T-helper 2 cell (primary cell): ENCODE data around the gene MIER2.
"Not testable (repeated sequence)": the region's sequence is repeated elsewhere in the genome, so short reads cannot be mapped to it uniquely, and the experiment has no call there.

Experiments
- DNase-seq, 5 experiments: peaks; one replicate each; pipeline versions ENCODE4 v3.0.0 to v3.0.0-alpha.2; 2012 to 2022

MIER2 gene

DNA sequence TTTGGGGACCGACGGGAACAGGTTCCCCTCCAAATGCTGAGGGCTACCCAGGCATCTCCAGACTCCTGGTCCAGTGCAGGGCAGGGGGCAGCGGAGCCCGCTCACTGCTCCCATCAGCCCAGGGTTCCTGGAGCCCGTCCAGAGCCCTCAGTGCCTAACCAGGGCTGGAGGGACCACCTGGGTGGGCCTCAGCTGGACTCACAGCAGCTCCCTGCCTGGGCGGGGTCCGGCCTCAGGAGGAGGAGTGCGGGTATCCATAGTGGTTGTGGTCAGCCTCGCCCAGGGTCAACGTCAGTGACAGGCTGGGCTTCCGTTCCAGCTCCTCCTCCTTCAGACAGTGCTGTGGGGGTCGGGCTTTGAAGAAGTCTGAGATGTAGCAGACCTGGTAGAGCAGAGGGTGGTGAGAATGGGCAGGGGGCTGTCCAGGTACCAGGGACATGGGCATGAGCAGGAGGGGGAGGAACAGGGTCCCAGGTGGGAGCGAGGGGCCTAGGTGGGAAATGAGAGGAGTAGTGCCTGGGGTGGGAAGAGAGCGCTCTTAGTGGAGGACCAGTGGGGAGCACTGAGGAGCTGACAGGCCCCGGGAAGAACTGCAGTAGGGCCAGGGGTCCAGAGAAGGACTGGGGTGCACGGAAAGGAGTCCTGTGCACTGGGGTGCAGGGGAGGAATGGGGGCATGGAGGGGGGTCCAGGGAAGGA, 63.3 kb downstream of the MIER2 start:
- DNase-seq: no peak

DNA sequence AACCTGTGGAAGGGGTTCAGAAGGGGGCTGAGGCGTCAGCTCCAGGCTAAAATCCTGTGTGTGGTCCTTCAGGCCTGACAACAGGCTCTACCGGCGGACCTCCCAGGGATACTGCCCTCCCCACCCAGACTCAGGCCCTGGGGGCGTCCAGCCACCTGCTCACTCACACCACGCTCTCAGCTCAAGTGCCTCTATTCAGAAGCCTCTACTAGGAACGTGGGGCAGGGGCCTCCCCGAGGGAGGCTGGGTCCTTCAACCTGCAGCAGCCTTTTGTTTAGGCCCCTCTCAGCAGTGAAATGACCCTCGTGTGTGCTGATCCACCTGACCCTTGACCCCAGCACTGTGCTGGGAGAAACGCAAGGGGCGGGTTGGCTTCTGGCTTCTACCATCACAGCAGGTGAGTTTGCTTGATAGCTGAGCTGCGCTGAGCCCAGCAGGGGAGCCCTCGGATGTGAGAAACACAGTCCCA, 64.0 kb downstream of the MIER2 start:
- DNase-seq: no peak

DNA sequence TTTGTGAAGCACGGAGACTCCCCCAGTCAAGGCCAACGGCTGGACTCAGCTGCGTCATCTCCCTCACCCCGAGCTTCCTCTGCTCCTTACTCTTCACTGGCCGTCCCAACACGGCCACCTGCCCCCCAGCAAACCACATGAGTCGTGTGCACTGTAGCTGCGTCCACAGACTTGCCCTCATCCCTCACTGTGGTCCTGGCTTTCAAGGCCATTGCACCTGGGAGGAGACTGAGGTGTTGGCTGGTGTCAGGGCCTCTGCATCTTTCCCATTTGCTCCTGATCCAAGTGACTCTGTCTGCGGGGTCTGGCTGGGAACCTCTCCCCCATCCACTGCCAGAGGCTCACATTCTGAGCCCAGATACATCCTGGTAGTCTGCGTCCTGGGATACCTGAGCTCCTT, 64.9 kb downstream of the MIER2 start:
- DNase-seq: no peak

DNA sequence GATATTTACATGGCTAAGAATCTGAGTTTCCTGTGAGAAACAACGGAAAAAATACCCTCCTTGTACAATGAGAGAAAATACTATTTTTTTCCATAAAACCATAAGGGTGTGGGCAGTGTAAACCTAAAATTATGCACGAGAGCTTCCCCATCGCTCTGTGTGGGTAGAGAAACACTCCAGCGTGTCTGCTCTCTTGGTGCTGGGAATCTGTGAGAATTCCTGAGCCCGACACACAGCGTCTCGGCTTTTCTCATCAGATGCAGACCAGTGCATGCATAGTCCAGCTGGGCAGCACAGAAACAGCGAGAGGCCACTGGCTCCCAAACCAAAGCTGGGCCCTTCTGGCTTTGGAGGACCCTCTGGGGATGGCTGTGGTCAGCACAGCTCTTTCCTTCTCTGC, 65.4 kb downstream of the MIER2 start:
- DNase-seq: no peak

DNA sequence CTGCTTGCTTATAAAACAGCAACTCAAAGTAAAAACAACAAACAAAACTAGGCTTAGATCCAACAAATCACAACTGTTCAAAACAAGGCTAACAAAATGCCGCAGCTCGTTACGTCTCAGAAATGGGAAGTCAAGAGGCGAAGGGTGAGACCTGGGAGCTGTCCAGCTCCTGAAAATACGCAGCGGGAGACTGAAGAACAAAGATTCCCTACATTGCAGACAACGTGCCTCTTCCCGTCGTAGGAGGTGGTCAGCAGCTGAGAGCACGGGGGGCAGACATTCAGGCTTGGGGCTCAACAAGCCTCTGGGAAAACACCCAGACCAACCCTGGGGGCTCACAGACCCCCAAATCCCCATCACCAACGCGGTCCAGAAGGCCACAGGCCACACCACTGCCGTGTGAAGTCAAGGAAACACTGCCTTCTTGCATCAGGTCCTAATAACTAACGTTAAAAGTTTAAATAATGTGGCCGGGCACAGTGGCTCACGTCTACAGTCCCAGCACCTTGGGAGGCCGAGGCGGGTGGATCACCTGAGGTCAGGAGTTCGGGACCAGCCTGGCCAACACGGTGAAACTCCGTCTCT, 66.9 kb downstream of the MIER2 start:
- no peak for DNase-seq

DNA sequence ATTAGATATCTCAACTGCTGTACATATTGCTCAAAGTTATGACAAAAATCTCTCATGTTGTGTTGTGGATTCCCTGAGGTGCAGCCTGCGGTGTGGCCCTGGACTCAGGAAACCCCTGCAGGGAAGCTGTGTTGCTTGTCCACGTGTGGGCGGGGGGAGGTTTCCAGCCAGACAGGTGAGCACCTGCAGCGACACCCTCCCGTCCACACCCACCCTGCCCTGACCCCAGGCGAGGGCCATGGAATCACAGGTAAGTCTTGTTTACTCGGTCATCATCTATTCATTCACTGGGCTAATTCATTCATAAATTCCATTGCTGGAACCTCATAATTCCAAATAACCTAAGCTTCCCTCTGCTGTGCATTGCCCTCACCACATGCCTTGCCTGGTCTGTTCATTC, 67.5 kb downstream of the MIER2 start:
- no peak for DNase-seq

DNA sequence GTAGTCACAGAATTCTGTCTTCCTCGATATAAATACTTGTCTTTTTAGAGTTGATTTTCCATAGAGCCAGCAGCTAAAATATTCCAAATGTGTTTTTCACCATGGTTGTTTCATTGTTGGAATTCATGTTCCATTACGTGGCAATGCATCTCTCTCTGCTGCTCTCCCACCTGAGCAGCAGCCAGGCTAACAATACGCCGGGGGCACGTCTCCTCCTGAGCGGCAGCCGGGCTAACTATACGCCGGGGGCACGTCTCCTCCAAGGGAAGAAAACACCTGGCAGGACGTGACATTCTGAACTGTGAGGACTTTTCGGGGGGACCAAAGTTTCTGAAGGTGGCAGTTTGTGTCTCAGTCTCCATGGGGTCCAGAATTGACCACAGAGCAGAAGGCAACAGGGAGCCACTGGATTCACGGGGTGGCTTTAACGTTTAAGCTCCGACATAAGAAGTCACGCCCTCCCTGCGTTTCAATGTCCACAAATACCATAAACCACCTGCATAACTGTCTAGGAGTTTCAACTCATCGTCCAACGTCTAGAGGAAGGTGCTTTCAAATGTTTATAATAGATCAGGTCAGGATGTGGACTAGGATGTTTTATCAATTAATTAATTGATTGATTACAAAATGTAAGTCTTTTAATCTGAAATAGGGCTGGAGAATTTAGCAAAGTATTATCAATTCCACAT, 68.5 kb downstream of the MIER2 start:
- no peak for DNase-seq

DNA sequence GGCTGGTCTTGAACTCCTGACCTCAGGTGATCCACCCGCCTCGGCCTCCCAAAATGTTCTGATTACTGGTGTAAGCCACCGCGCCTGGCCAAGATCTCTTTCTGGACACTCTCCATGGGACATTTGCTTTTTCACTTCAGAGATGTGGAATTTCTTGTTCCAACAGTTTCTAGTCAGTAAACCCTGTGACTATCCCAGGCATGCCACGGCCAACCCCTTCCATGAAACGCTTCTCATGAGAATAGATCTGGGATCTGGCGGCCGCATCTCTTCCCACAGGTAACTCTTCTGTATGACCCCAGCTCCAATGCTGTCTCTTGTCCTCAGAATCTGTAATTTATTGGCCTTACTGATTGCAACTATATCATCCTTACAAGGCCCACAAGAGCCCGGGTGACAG, 69.6 kb downstream of the MIER2 start:
- DNase-seq: no peak

DNA sequence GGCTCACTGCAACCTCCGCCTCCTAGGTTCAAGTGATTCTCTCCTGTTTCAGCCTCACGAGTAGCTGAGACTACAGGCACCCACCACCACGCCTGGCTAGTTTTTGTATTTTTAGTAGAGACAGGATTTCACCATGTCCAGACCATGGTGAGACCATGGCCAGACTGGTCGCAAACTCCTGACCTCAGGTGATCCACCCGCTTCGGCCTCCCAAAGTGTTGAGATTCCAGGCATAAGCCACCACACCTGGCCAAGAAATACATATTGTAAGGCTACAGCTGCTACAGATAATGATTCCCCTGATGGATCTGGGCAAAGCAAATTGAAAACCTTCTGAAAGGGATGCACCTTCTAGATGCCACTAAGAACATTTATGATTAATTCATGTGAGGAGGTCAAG, 71.2 kb downstream of the MIER2 start:
- no peak for DNase-seq

DNA sequence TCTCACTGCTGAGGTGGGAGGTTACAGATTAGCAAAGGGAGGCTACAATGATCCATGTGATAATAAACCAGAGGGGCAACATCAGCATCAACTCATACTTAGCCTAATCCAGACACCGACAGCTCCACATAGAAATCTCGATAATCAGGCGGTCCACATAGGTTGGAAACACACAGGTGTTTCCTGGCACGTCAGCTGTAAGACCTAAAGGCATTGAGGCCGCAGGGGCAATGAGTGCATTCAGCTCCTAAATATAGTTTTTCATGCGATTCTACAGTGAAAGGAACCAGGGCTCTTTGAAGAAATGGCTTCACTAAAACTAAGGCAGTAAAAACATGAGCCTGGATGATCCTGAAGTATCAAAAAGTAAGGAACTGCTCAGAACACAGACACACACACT, 72.7 kb downstream of the MIER2 start:
- DNase-seq: no peak

DNA sequence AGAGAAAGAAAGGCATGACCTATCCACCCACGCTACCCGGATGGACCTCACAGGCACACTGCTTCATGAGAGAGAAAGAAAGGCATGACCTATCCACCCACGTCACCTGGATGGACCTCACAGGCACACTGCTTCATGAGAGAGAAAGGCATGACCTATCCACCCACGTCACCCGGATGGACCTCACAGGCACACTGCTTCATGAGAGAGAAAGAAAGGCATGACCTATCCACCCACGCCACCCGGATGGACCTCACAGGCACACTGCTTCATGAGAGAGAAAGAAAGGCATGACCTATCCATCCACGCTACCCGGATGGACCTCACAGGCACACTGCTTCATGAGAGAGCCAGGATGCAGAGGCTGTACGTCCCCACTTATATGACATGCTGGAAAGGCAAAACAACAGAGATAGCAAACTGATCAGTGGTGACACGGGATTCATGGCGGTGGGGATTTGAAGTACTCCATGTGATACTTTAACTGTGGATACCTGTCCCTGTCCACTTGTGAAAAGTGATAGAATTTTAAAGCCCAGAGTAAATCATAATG, 73.8 kb downstream of the MIER2 start:
- not testable (repeated sequence) for DNase-seq

DNA sequence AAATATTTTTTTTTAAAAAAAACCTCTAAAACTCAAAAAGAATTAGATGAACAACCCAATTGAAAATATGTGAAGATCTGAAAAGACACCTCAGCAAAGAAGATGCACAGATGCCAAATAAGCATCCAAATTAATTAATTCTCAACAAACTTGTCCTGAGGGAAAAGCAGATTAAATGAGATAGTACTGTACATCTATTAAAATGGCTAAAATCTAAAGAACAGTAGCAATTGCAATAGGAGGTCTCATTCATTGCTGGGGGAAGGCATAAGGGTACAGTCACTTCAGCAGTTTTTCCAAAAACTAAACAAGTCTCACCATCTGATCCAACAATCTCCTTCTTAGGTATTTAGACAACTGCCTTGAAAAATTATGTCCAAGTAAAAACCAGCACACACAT, 75.4 kb downstream of the MIER2 start:
- DNase-seq: no peak

DNA sequence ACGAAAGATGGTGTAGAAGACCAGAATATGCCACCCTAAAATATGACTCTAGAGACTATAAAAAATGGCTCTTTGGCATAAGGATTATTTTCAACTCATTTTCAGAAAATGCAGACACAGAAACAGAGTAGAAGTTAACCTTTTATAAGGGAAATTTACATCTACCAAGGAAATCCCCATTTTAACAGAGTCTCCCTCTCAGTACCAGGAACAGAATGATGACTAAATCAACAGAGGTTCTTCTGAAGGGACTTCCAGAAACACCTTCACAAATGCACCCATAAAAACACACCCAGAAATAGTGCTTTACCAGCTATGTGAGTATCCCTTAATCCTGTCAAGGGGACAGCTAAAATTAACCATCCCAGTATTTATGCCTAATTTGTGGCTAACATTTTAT, 82.5 kb downstream of the MIER2 start:
- DNase-seq: no peak

DNA sequence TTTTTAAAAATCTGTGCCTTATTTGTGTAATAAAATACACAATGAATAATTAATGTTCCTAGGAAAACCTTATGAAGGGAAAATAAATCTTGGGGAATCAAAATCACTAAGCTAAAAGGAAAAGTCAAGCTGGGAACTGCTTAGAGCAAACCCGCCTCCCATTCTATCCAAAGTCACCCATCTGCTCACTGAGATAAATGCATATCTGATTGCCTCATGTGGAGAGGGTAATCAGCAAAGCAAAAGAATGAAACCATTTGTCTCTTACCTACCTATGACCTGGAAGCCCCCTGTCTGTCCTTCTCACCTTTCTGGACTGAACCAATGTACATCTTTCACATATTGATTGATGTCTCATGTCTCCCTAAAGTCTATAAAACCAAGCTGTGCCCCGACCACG, 87.8 kb downstream of the MIER2 start:
- DNase-seq: not testable (repeated sequence)
